Hematopoietic multipotent progenitor cell (in vitro differentiated cells): Measurements from ENCODE around the gene MALT1. TPM values are rescaled to one million over a fixed set of nuclear protein-coding genes. Genes with fewer than 3 reads are reported as not detected.
"Not testable (repeated sequence)": the region's sequence is repeated elsewhere in the genome, so short reads cannot be mapped to it uniquely, and the experiment has no call there.

Source experiments
- DNase-seq, 3 donors: peaks; one replicate each; pipeline ENCODE4 v3.0.0-alpha.2; 2011 to 2015; ENCODE audit warnings: low read depth in 2 of 3, low spot score in 2 of 3
- total RNA-seq: library from RNA; depleted of rRNA; stranded (reverse); fragments of >200 nt; gene quantifications from one replicate; pipeline ENCODE4 v1.2.3, GENCODE V29; 2012

The MALT1 gene
- total RNA-seq, 1 donor, result 7.8 TPM

GRCh38 chr18:58766164-58766563 is 94.9 kb downstream of the MALT1 start:
- DNase-seq, result no peak

GRCh38 chr18:58766946-58767345 is 95.7 kb downstream of the MALT1 start:
- no peak for DNase-seq

GRCh38 chr18:58768293-58768974 is 97.2 kb downstream of the MALT1 start:
- DNase-seq, result peak; percentile 46 to 80 (median 66)

GRCh38 chr18:58769321-58769720 is 98.1 kb downstream of the MALT1 start:
- DNase-seq, result no peak

- no peak for DNase-seq
Observed at GRCh38 chr18:58770601-58771000, 99.3 kb downstream of the MALT1 start.

GRCh38 chr18:58772161-58772560 is 100.9 kb downstream of the MALT1 start:
- DNase-seq, result no peak

- DNase-seq, result no peak
Observed at GRCh38 chr18:58776084-58776483, 104.8 kb downstream of the MALT1 start.

- DNase-seq, result not testable (repeated sequence)
Observed at GRCh38 chr18:58776541-58776940, 105.3 kb downstream of the MALT1 start.

- no peak for DNase-seq
Observed at GRCh38 chr18:58777471-58777870, 106.2 kb downstream of the MALT1 start.

- DNase-seq, result no peak
Observed at GRCh38 chr18:58779529-58779928, 108.3 kb downstream of the MALT1 start.

GRCh38 chr18:58780045-58780444 is 108.8 kb downstream of the MALT1 start:
- no peak for DNase-seq

- DNase-seq, result peak; percentile 44 to 83 (median 65)
Observed at GRCh38 chr18:58781627-58782194, 110.4 kb downstream of the MALT1 start.

- no peak for DNase-seq
Observed at GRCh38 chr18:58784601-58785137, 113.4 kb downstream of the MALT1 start.

- no peak for DNase-seq
Observed at GRCh38 chr18:58785171-58785805, 114.0 kb downstream of the MALT1 start.

- DNase-seq, result no peak
Observed at GRCh38 chr18:58785870-58786269, 114.6 kb downstream of the MALT1 start.

GRCh38 chr18:58787536-58788149 is 116.4 kb downstream of the MALT1 start:
- no peak for DNase-seq

GRCh38 chr18:58788470-58788869 is 117.2 kb downstream of the MALT1 start:
- DNase-seq, result no peak

GRCh38 chr18:58788971-58789875 is 118.0 kb downstream of the MALT1 start:
- DNase-seq, result no peak

GRCh38 chr18:58789876-58790240 is 118.6 kb downstream of the MALT1 start:
- DNase-seq, result no peak

GRCh38 chr18:58792086-58792485 is 120.8 kb downstream of the MALT1 start:
- no peak for DNase-seq
